ENCODE data around the gene CLASP2. TPM values are rescaled to one million over a fixed set of nuclear protein-coding genes. Genes with fewer than 3 reads are reported as not detected.
"Not testable (repeated sequence)": the region's sequence is repeated elsewhere in the genome, so short reads cannot be mapped to it uniquely, and the experiment has no call there.

The CLASP2 gene
- total RNA-seq, 1 experiment from 2014 or later, result 12.1 TPM

DNA sequence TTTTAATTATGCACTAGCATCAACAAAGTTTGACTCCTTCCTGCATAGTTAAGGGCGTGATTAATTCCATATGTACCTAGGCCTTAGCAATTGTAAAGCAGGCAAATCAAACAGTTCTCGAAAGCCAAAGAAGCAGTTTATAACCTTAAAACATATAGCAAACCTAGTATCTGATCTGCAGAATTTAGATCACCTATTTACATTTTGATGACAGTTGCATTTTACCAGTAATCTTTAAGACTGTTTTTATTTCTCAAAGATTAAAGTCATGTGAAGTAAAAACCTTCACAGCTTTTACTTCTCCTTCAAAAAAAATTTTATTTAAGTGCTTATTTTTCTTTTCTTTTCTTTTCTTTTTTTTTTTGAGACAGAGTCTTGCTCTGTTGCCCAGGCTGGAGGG lies 257.0 kb downstream of the CLASP2 start:
- Histone ChIP-seq H3K4me3 (no peak overlapping the region), H3K27me3 (no peaks in the 10 kb centered on the region), H3K9me3 (peaks cover 2% of the 10 kb centered on the region; the same call in 1 of the 2 replicates), H3K36me3 (no peaks in the 10 kb centered on the region)
- no peak for DNase-seq

DNA sequence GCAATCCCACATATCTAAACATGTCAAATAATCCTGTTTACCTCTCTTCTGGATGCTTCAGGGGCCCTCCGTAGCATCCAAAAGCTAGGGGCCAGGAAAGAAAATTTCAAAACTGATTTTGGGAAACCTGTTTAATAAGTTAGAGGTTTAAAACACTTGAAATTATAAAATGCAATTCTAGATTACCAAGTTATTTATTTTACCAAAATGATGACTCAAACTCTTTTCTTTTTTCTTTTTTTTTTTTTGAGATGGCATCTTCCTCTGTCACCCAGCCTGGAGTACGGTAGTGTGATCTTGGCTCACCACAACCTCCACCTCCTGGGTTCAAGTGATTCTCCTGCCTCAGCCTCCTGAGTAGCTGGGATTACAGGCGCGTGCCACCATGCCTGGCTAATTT lies 258.5 kb downstream of the CLASP2 start:
- not testable (repeated sequence) for DNase-seq, H3K4me3 ChIP-seq, H3K9me3 ChIP-seq, H3K27me3 ChIP-seq, H3K36me3 ChIP-seq

DNA sequence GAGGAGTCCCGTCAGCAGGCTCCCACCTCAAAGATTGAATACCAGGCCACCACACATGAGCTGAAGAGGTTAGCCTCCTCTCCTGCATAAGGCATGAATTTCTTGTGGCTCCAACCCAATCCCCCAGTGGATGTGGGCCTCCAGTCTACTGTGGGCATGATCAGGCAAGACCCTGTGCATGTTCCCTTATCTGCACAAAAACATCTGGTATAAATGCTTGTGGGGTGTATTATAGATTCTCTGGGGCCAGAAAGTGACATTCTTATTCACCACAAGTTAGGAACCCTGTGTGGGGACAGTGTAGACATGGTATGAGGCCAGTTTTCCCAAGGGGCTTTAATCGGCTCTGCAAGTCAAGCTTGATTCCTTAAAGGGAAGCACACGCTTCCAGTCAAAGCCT lies 259.6 kb downstream of the CLASP2 start:
- Histone ChIP-seq H3K9me3 (peaks cover 2% of the 10 kb centered on the region; the same call in 1 of the 2 replicates), H3K36me3 (no peaks in the 10 kb centered on the region), H3K4me3 (no peak overlapping the region), H3K27me3 (no peaks in the 10 kb centered on the region)
- no peak for DNase-seq

DNA sequence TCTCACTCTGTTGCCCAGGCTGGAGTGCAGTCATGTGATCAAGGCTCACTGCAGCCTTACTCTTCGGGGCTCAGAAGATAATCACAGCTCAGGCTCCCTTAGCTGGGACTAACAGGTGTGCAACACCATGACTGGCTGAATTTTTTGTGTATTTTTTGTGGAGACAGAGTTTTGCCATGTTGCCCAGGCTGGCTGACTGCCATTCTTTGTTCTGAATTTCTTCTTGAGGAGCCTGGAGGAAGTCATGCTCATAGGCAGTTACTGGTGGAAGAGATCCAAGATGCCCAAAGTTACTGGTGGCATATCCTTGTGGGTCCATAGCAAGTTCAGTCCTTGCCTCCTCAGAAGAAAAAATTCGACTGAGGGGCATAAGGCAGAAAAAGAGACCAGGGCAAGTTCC lies 261.3 kb downstream of the CLASP2 start:
- no peak for DNase-seq
- no peaks in the 10 kb centered on the region for H3K27me3 ChIP-seq
- H3K36me3 ChIP-seq, result no peaks in the 10 kb centered on the region
- H3K4me3 ChIP-seq, result no peak overlapping the region
- peaks cover 2% of the 10 kb centered on the region; the same call in 1 of the 2 replicates for H3K9me3 ChIP-seq

DNA sequence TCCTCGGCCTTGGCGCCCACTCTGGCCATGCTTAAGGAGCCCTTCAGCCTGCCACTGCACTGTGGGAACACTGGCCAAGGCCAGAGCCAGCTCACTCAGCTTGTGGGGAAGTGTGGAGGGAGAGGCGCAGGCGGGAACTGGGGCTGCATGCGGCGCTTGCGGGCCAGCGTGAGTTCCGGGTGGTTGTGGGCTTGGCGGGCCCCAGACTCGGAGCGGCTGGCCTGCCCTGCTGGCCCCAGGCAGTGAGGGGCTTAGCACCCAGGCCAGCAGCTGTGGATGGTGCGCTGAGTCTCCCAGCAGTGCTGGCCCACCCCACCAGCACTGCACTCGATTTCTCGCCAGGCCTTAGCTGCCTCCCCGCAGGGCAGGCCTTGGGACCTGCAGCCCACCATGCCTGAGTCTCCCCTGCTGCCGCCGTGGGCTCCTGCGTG lies 264.7 kb downstream of the CLASP2 start:
- Histone ChIP-seq H3K36me3 (no peaks in the 10 kb centered on the region), H3K9me3 (no peaks in the 10 kb centered on the region), H3K4me3 (no peak overlapping the region), H3K27me3 (no peaks in the 10 kb centered on the region)
- no peak for DNase-seq

DNA sequence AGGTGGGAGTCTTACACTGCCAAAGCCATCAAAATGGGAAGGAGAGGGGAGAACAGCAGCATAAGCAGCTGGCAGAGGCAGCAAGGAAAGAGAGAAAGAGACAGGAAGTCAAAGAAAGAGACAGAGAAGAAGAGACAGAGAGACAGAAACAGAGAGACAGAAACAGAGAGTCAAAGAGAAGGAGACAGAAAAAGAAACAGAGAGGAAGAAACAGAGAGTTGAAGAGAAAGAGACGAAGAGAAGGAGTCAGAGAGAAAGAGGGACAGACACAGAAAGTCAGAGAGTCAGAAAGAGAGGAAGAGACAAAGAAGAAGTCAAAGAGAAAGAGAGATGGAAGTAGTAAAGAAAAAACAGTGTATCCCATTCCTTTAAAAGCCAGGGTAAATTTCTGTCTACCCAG lies 266.1 kb downstream of the CLASP2 start:
- H3K36me3 ChIP-seq, H3K27me3 ChIP-seq, DNase-seq, H3K9me3 ChIP-seq, H3K4me3 ChIP-seq: not testable (repeated sequence)

DNA sequence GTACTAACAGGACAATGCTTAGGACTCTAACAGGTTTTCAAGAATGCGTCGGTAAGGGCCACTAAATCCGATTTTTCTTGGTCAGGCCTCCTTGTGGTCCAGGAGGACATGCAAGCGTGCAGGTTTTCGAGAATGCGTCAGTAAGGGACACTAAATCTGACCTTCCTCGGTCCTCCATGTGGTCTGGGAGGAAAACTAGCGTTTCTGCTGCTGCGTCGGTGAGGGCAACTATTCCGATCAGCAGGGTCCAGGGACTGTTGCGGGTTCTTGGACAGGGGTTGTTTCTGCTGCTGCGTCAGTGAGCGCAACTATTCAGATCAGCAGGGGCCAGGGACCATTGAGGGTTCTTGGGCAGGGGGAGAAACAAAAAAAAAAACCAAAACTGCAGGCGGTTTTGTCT lies 270.1 kb downstream of the CLASP2 start:
- Histone ChIP-seq H3K4me3 (no peak overlapping the region), H3K36me3 (no peaks in the 10 kb centered on the region), H3K9me3 (no peaks in the 10 kb centered on the region), H3K27me3 (no peaks in the 10 kb centered on the region)
- no peak for DNase-seq

DNA sequence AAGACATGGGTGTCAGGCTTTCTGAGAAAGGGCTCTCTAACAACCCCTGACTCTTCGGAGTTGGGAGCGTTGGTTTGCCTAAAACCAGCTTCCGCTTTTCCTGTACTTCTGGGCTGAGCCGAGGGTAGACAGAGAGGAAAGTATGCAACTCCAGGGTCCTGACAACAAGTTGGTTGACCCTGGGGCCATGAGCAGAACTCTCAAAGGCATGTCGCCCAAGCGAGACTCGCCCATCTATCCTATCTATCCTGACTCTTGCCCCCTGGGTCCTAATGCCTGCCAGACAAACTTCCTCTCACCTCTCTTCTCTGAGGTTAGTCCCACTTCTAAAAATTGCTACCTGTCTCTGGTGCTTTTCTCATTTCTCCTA lies 270.8 kb downstream of the CLASP2 start:
- peak overlapping the region; percentile 52 for H3K4me3 ChIP-seq
- H3K36me3 ChIP-seq, DNase-seq, H3K9me3 ChIP-seq, H3K27me3 ChIP-seq: not testable (repeated sequence)

Other genes starting within 250 kb of the CLASP2 start
- 30.3 and 40.1 TPM in 2 replicates for gene PDCD6IP, start 80.4 kb upstream of the CLASP2 start, total RNA-seq (2014; rRNA removed; shearing (Covaris generic); ENCODE audit: low replicate concordance)

All from MG63 (cell line).